Gastrocnemius medialis (tissue), 4 donors: ENCODE data around the gene CLIP4.

ENCODE experiments used
- POLR2A ChIP-seq, 2 donors: fragments of 450-650 bp; IDR thresholded peaks; one replicate each; pipeline ENCODE4 v1.6.1; 2017; ENCODE audit warnings: antibody characterized with exemption in 2 of 2, mild to moderate bottlenecking in 2 of 2, moderate library complexity in 2 of 2
- TF ChIP-seq, protein P1 (sequence below), 5 experiments: fragments of 450-650 bp in 3 of 5; fragments of 200-600 bp in 2 of 5; sonication (generic) in 2 of 5; IDR thresholded peaks in 4 of 5; conservative IDR thresholded peaks in 1 of 5; 1 replicate in 4 of 5; 2 replicates in 1 of 5; pipeline ENCODE4 v1.5.1; 2016 to 2019; ENCODE audit warnings: antibody characterized with exemption in 5 of 5, mild to moderate bottlenecking in 3 of 5, moderate library complexity in 3 of 5

DNA sequence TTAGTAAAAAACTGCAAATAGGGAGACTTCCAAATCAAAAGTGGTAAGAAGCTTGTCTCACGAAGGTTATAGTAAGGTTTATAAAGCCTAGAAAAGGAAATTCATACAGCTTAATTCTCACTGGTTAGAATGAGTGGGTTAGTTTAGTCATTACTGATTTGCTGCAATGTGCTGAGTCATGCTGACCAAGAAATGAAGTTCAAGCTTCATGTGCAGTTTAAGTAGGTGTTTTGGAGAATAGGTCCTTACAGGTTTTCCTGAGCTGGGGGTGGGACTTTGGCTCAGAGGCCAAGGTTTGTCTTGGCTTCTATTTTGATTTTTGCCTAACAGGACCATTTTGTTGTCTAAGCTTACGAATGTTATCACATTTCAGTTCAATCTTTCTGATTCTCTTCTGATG is 15.1 kb downstream of the CLIP4 start:
- TF ChIP-seq, protein P1, sequence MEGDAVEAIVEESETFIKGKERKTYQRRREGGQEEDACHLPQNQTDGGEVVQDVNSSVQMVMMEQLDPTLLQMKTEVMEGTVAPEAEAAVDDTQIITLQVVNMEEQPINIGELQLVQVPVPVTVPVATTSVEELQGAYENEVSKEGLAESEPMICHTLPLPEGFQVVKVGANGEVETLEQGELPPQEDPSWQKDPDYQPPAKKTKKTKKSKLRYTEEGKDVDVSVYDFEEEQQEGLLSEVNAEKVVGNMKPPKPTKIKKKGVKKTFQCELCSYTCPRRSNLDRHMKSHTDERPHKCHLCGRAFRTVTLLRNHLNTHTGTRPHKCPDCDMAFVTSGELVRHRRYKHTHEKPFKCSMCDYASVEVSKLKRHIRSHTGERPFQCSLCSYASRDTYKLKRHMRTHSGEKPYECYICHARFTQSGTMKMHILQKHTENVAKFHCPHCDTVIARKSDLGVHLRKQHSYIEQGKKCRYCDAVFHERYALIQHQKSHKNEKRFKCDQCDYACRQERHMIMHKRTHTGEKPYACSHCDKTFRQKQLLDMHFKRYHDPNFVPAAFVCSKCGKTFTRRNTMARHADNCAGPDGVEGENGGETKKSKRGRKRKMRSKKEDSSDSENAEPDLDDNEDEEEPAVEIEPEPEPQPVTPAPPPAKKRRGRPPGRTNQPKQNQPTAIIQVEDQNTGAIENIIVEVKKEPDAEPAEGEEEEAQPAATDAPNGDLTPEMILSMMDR (IDR thresholded peaks at IDR 0.05 in 4 of 5, conservative IDR thresholded peaks at IDR 0.05 in 1 of 5): no peak
- no peak for TF ChIP-seq POLR2A (IDR thresholded peaks at IDR 0.05)
